NCI-H774 (cell line): ENCODE results near the gene SLC45A2.
"Not testable (repeated sequence)": the region's sequence is repeated elsewhere in the genome, so short reads cannot be mapped to it uniquely, and the experiment has no call there.

ENCODE experiments used
- DNase-seq: peaks from one replicate; lab custom pipeline; 2025; lab: John Stamatoyannopoulos, UW

The SLC45A2 gene

GRCh38 chr5:33929925-33930690 is 54.4 kb downstream of the SLC45A2 start:
- no peak for DNase-seq

- DNase-seq = no peak
These were observed 56.2 kb downstream of the SLC45A2 start for GRCh38 chr5:33928283-33928682.

- DNase-seq = no peak
These were observed 56.8 kb downstream of the SLC45A2 start for GRCh38 chr5:33927685-33928084.

GRCh38 chr5:33925278-33925677 is 59.2 kb downstream of the SLC45A2 start:
- DNase-seq = no peak

GRCh38 chr5:33921002-33921401 is 63.5 kb downstream of the SLC45A2 start:
- no peak for DNase-seq

GRCh38 chr5:33914844-33915243 is 69.6 kb downstream of the SLC45A2 start:
- not testable (repeated sequence) for DNase-seq

- DNase-seq = not testable (repeated sequence)
These were observed 78.2 kb downstream of the SLC45A2 start for GRCh38 chr5:33906248-33906647.

GRCh38 chr5:33905381-33905780 is 79.1 kb downstream of the SLC45A2 start:
- DNase-seq = no peak

- DNase-seq = no peak
These were observed 81.4 kb downstream of the SLC45A2 start for GRCh38 chr5:33903118-33903517.

GRCh38 chr5:33901156-33901555 is 83.3 kb downstream of the SLC45A2 start:
- DNase-seq = no peak
